KMS-11 (cell line): ENCODE results near the gene NBAS.
"Not testable (repeated sequence)": the region's sequence is repeated elsewhere in the genome, so short reads cannot be mapped to it uniquely, and the experiment has no call there.

Experiments
- H2AFZ ChIP-seq: fragments of 200-600 bp; sonication (generic); 2 replicates; pipeline ENCODE4 v1.6.1; 2016; ENCODE audit warnings: antibody characterized with exemption, mixed run types, low read depth
- H3K27ac ChIP-seq: fragments of 200-600 bp; sonication (generic); 2 replicates; pipeline ENCODE4 v1.6.1; 2016; ENCODE audit warnings: mild to moderate bottlenecking, mixed run types
- H3K27me3 ChIP-seq: fragments of 200-600 bp; sonication (generic); 2 replicates; pipeline ENCODE4 v1.6.1; 2017; ENCODE audit warnings: mild to moderate bottlenecking, low read depth, mixed run types, moderate library complexity; ENCODE audit not compliant: insufficient read depth
- H3K36me3 ChIP-seq: fragments of 200-600 bp; sonication (generic); 2 replicates; pipeline ENCODE4 v1.6.1; 2017; ENCODE audit warnings: mild to moderate bottlenecking, mixed run types; ENCODE audit not compliant: insufficient read depth
- H3K4me1 ChIP-seq: fragments of 200-600 bp; sonication (generic); 2 replicates; pipeline ENCODE4 v1.6.1; 2016; ENCODE audit warnings: mild to moderate bottlenecking, low read depth, mixed run types; ENCODE audit not compliant: poor library complexity, severe bottlenecking
- H3K4me2 ChIP-seq: fragments of 200-600 bp; sonication (generic); 2 replicates; pipeline ENCODE4 v1.7.0; 2016; ENCODE audit warnings: mild to moderate bottlenecking, mixed run types
- H3K4me3 ChIP-seq: fragments of 200-600 bp; sonication (generic); IDR thresholded peaks from 2 replicates; pipeline ENCODE4 v1.6.1; 2017; ENCODE audit warnings: low read depth, low read length, mixed read lengths; ENCODE audit not compliant: insufficient read depth
- H3K79me2 ChIP-seq: fragments of 200-600 bp; sonication (generic); 2 replicates; pipeline ENCODE4 v1.6.1; 2016; ENCODE audit warnings: low read depth, mixed run types; ENCODE audit not compliant: insufficient read depth
- H3K9ac ChIP-seq: fragments of 200-600 bp; sonication (generic); 2 replicates; pipeline ENCODE4 v1.6.1; 2016; ENCODE audit warnings: mild to moderate bottlenecking, mixed run types
- H4K20me1 ChIP-seq: fragments of 200-600 bp; sonication (generic); 2 replicates; pipeline ENCODE4 v1.6.1; 2016; ENCODE audit warnings: mild to moderate bottlenecking, mixed run types; ENCODE audit not compliant: insufficient read depth
- TF ChIP-seq, protein P1 (sequence below): fragments of 200-600 bp; sonication (generic); conservative IDR thresholded peaks from 2 replicates; pipeline ENCODE4 v1.6.1; 2017; ENCODE audit warnings: low read depth, mild to moderate bottlenecking, antibody characterized with exemption, low read length, moderate library complexity, mixed read lengths

The NBAS gene

DNA sequence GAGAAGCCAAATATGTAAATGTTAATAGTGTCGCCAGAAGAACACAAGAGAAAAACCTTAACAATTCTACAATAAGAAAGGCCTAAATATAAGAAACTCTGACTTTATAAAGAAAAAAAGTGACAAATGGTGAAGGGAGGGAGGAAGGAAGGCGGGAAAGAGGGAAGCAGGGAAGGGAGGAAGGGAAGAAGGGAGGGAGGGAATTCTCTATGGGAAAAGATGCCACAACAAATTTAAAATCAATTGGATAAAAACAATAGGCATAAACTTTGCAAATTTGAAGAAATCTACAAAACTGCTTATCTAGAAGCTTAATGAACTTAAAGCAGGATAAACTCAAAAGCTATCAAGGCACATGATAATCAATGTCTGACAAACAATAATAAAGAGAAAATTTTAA is 16.9 kb downstream of the NBAS start:
- Histone ChIP-seq H3K79me2 (no peaks in the 10 kb centered on the region), H3K27me3 (no peaks in the 10 kb centered on the region), H3K4me2 (no peak overlapping the region), H3K27ac (no peak overlapping the region), H3K4me3 (no peak overlapping the region), H2AFZ (no peak overlapping the region), H4K20me1 (no peaks in the 10 kb centered on the region), H3K36me3 (no peaks in the 10 kb centered on the region), H3K9ac (no peak overlapping the region), H3K4me1 (peaks cover 2% of the 10 kb centered on the region)
- TF ChIP-seq, protein P1, sequence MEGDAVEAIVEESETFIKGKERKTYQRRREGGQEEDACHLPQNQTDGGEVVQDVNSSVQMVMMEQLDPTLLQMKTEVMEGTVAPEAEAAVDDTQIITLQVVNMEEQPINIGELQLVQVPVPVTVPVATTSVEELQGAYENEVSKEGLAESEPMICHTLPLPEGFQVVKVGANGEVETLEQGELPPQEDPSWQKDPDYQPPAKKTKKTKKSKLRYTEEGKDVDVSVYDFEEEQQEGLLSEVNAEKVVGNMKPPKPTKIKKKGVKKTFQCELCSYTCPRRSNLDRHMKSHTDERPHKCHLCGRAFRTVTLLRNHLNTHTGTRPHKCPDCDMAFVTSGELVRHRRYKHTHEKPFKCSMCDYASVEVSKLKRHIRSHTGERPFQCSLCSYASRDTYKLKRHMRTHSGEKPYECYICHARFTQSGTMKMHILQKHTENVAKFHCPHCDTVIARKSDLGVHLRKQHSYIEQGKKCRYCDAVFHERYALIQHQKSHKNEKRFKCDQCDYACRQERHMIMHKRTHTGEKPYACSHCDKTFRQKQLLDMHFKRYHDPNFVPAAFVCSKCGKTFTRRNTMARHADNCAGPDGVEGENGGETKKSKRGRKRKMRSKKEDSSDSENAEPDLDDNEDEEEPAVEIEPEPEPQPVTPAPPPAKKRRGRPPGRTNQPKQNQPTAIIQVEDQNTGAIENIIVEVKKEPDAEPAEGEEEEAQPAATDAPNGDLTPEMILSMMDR = no peak

DNA sequence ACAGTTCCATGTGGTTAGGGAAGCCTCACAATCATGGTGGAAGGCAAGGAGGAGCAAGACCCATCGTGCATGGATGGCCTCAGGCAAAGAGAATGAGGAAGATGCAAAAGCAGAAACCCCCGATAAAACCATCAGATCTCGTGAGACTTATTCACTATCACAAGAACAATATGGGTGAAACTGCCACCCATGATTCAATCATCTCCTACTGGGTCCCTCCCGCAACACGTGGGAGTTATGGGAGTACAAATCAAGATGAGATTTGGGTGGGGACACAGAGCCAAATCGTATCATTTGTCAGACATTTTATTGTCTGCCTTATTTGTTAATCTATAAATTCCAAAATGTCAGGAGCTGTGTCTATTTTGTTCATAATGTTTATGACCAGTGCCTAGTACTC is 17.6 kb downstream of the NBAS start:
- no peak overlapping the region for H3K9ac ChIP-seq
- no peak overlapping the region for H3K4me2 ChIP-seq
- no peaks in the 10 kb centered on the region for H3K36me3 ChIP-seq
- TF ChIP-seq, protein P1 = no peak
- no peak overlapping the region for H3K4me3 ChIP-seq
- H2AFZ ChIP-seq = no peak overlapping the region
- H3K27ac ChIP-seq = no peak overlapping the region
- no peaks in the 10 kb centered on the region for H3K79me2 ChIP-seq
- H3K4me1 ChIP-seq = peaks cover 2% of the 10 kb centered on the region
- H3K27me3 ChIP-seq = no peaks in the 10 kb centered on the region
- no peaks in the 10 kb centered on the region for H4K20me1 ChIP-seq

DNA sequence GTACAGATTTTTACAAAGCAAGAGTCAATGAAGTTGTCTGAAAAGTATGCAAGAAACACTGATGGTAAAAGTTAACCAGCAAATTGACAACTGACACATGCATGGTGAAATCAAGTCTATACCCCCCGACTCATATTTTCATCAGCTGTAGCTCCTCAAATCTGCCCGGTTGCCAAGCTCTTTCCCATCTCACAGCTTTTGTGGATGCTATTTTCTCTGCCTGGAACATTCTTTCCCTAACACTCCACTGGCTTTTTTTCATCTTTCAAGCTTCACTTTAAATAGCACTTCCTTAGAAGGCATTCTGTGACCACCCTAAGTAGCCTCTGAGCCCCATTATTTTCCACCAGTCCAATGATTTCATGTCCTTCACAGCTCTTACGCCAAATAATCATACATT is 18.1 kb downstream of the NBAS start:
- Histone ChIP-seq H3K79me2 (no peaks in the 10 kb centered on the region), H2AFZ (no peak overlapping the region), H4K20me1 (no peaks in the 10 kb centered on the region), H3K9ac (no peak overlapping the region), H3K4me2 (no peak overlapping the region), H3K4me1 (peaks cover 2% of the 10 kb centered on the region), H3K27me3 (no peaks in the 10 kb centered on the region), H3K4me3 (no peak overlapping the region), H3K36me3 (no peaks in the 10 kb centered on the region), H3K27ac (no peak overlapping the region)
- TF ChIP-seq, protein P1 = no peak

DNA sequence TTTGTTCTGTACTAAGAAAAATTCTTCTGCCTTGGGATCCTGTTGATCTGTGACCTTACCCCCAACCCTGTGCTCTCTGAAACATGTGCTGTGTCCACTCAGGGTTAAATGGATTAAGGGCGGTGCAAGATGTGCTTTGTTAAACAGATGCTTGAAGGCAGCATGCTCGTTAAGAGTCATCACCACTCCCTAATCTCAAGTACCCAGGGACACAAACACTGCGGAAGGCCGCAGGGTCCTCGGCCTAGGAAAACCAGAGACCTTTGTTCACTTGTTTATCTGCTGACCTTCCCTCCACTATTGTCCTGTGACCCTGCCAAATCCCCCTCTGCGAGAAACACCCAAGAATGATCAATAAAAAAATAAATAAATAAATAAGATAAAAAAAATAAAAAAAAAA is 18.9 kb downstream of the NBAS start:
- H3K27ac ChIP-seq, H3K27me3 ChIP-seq, H4K20me1 ChIP-seq, H3K4me2 ChIP-seq, H3K79me2 ChIP-seq, H2AFZ ChIP-seq, H3K9ac ChIP-seq, H3K36me3 ChIP-seq, H3K4me1 ChIP-seq, H3K4me3 ChIP-seq: not testable (repeated sequence)

DNA sequence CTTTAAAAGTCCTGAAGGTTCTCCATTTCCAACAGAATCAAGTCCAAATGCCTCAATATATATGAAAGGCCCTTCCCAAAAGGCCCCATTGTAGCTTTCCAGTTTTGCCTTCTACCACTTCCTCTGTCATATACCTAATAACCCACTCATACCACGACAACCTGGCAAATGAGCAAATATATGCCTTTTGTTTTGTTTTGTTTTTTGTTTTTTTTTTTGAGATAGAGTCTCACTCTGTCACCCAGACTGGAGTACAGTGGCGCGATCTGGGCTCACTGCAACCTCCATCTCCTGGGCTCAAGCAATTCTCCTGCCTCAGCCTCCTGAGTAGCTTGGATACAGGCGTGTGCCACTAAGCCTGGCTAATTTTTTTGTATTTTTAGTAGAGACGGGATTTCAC is 20.6 kb downstream of the NBAS start:
- H3K4me3 ChIP-seq, H3K9ac ChIP-seq, H4K20me1 ChIP-seq, H3K36me3 ChIP-seq, H2AFZ ChIP-seq, H3K27me3 ChIP-seq, H3K4me2 ChIP-seq, H3K4me1 ChIP-seq, H3K79me2 ChIP-seq, H3K27ac ChIP-seq: not testable (repeated sequence)
